ENCODE results near the gene RRAGD.
"Not testable (repeated sequence)": the region's sequence is repeated elsewhere in the genome, so short reads cannot be mapped to it uniquely, and the experiment has no call there.

The RRAGD gene

GRCh38 chr6:89413006-89413400 lies 930 bp upstream of the RRAGD start:
- in situ Hi-C loops (cut with MboI; ENCODE audit: low sequenced_read_pairs), result no loop called here

- in situ Hi-C loops (cut with MboI; ENCODE audit: low sequenced_read_pairs), result no loop called here
Measured at GRCh38 chr6:89411145-89412070, 665 bp downstream of the RRAGD start.

- in situ Hi-C loops (cut with MboI; ENCODE audit: low sequenced_read_pairs), result no loop called here
Measured at GRCh38 chr6:89410788-89411144, 1.3 kb downstream of the RRAGD start.

- in situ Hi-C loops (cut with MboI; ENCODE audit: low sequenced_read_pairs), result no loop called here
Measured at GRCh38 chr6:89410231-89410761, 1.8 kb downstream of the RRAGD start.

GRCh38 chr6:89409461-89410035 lies 2.5 kb downstream of the RRAGD start:
- in situ Hi-C loops (cut with MboI; ENCODE audit: low sequenced_read_pairs), result no loop called here

- in situ Hi-C loops (cut with MboI; ENCODE audit: low sequenced_read_pairs), result no loop called here
Measured at GRCh38 chr6:89406141-89406540, 5.9 kb downstream of the RRAGD start.

GRCh38 chr6:89404512-89404911 lies 7.6 kb downstream of the RRAGD start:
- in situ Hi-C loops (cut with MboI; ENCODE audit: low sequenced_read_pairs), result no loop called here

- in situ Hi-C loops (cut with MboI; ENCODE audit: low sequenced_read_pairs), result no loop called here
Measured at GRCh38 chr6:89402776-89403175, 9.3 kb downstream of the RRAGD start.

- in situ Hi-C loops (cut with MboI; ENCODE audit: low sequenced_read_pairs), result no loop called here
Measured at GRCh38 chr6:89400912-89401399, 11.1 kb downstream of the RRAGD start.

- in situ Hi-C loops (cut with MboI; ENCODE audit: low sequenced_read_pairs), result no loop called here
Measured at GRCh38 chr6:89400050-89400449, 12.0 kb downstream of the RRAGD start.

- in situ Hi-C loops (cut with MboI; ENCODE audit: low sequenced_read_pairs), result no loop called here
Measured at GRCh38 chr6:89398762-89399525, 13.1 kb downstream of the RRAGD start.

- in situ Hi-C loops (cut with MboI; ENCODE audit: low sequenced_read_pairs), result not testable (repeated sequence)
Measured at GRCh38 chr6:89397884-89398283, 14.2 kb downstream of the RRAGD start.

- in situ Hi-C loops (cut with MboI; ENCODE audit: low sequenced_read_pairs), result no loop called here
Measured at GRCh38 chr6:89393659-89394058, 18.4 kb downstream of the RRAGD start.

- in situ Hi-C loops (cut with MboI; ENCODE audit: low sequenced_read_pairs), result no loop called here
Measured at GRCh38 chr6:89392823-89393222, 19.2 kb downstream of the RRAGD start.

- in situ Hi-C loops (cut with MboI; ENCODE audit: low sequenced_read_pairs), result no loop called here
Measured at GRCh38 chr6:89388846-89389245, 23.2 kb downstream of the RRAGD start.

- in situ Hi-C loops (cut with MboI; ENCODE audit: low sequenced_read_pairs), result no loop called here
Measured at GRCh38 chr6:89387516-89388201, 24.4 kb downstream of the RRAGD start.

- in situ Hi-C loops (cut with MboI; ENCODE audit: low sequenced_read_pairs), result no loop called here
Measured at GRCh38 chr6:89386917-89387491, 25.1 kb downstream of the RRAGD start.

- in situ Hi-C loops (cut with MboI; ENCODE audit: low sequenced_read_pairs), result no loop called here
Measured at GRCh38 chr6:89385846-89386245, 26.2 kb downstream of the RRAGD start.

GRCh38 chr6:89385156-89385667 lies 26.9 kb downstream of the RRAGD start:
- in situ Hi-C loops (cut with MboI; ENCODE audit: low sequenced_read_pairs), result no loop called here

GRCh38 chr6:89381031-89381430 lies 31.0 kb downstream of the RRAGD start:
- in situ Hi-C loops (cut with MboI; ENCODE audit: low sequenced_read_pairs), result no loop called here

Measured in HL-60/S4 treated with retinoic acid at 250 ng/mL for 4 days and 3 days (cell line).